Measurements from ENCODE around the gene C16orf95. TPM values are rescaled to one million over a fixed set of nuclear protein-coding genes. Genes with fewer than 3 reads are reported as not detected.
"Not testable (repeated sequence)": the region's sequence is repeated elsewhere in the genome, so short reads cannot be mapped to it uniquely, and the experiment has no call there.

Gene C16orf95
- total RNA-seq, 1 donor from 2014 or later, result 2.1 TPM

GRCh38 chr16:87276091-87276701 is 41.0 kb downstream of the C16orf95 start:
- DNase-seq, result no peak
- no peak for ATAC-seq (ENCODE audit: poor library complexity)
- intact Hi-C loops (cut with DNase I), result loop anchor here (5.0 kb wide), 1 partner anchor 209 kb away; no protein-coding TSS in a partner anchor

DNA sequence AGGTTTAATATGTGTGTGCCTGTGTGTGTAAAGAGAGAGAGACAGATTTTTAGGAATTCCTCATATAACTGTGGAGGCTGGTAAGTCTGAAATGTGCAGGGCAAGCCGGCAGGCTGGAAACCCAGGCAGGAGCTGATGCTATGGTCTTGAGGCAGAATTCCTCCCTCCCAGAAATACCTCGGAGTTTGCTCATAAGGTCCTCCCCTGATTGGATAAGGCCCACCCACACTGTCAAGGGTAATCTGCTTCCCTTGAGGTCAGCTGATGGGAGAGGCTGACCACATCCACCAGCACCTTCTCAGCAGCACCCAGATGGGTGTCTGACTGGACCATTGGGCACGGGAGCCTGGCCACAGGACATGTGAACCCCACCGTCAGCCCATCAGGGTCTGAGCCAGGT is 42.4 kb downstream of the C16orf95 start:
- no peak for DNase-seq
- intact Hi-C loops (cut with DNase I), result loop anchor here (5.0 kb wide), 1 partner anchor 207 kb away; no protein-coding TSS in a partner anchor

DNA sequence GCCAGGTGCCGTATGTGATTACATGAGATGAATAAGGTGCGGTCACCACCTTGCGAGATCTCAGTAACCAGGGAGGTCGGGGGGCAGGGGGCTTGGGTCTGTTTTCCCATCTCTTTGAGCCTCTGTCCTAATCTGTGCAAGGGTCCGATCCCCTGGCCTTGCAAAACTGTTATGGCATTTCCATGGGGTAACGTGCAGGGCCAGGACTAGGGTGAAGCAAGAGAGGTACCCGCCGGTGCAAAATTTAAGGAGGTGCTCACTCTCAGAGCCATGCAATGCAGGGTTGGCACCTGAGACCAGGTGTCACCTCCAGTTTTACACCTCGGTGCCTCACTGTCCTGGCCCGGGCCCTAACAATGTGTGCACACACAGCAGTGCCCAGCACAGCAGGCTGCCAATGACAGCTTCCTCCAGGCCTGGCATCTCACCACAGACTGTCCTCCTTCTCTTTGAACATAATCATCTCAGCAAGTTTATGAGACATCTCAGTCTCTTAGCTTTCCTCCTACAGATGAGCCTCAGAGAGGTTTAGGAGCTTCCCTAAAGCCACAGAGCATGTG is 43.6 kb downstream of the C16orf95 start:
- intact Hi-C loops (cut with DNase I), result no loop called here
- DNase-seq (no peak), ATAC-seq (ENCODE audit: poor library complexity) (no peak)

More for the DNA sequence above, 42.4 kb downstream of the C16orf95 start:
- ATAC-seq (ENCODE audit: poor library complexity), result no peak

DNA sequence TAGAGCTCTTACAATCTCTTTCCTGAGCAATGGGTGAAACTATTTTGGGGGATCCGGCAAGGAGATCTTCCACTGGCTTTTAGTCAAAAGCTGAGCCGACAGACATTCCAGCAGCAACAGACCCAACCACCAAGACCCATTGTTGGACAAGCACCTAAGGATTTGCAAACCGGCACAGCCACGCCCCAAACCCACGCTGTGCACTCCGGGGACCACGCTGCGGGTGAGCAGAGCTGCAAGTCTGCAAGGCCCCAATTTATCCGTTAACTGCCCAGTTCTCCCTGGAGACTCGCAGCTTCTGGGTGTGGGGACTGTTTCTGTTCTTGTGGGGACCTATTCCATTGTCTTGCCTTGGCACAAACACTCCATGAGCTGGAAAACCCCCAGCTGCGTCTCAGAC is 45.9 kb downstream of the C16orf95 start:
- DNase-seq (no peak), ATAC-seq (ENCODE audit: poor library complexity) (no peak)
- intact Hi-C loops (cut with DNase I), result no loop called here

- DNase-seq (no peak), ATAC-seq (ENCODE audit: poor library complexity) (no peak)
- intact Hi-C loops (cut with DNase I), result loop anchor here (10.0 kb wide), 1 partner anchor 353 kb away; no protein-coding TSS in a partner anchor
These were observed 49.6 kb downstream of the C16orf95 start for GRCh38 chr16:87267566-87267965.

DNA sequence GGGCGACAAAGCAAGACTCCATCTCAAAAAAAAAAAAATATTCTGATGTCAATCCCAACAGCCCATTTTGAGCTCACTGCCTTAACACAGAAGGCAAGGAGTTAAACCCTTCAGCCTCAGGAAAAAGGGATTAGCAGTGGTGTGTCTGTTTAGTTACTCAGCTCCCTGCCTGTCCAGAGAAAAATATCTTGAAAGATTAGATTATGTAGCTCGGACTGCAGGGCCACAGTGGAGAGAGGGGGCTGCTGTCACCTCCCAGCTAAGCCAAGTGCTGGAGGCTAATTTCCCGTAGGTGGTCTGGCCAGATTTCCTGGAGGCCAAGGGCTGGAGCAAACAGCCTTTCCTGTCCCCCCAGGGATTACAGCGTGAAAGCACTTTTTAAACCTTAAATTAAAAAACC is 50.3 kb downstream of the C16orf95 start:
- DNase-seq, result no peak
- intact Hi-C loops (cut with DNase I), result loop anchor here (10.0 kb wide), 1 partner anchor 352 kb away; no protein-coding TSS in a partner anchor
- no peak for ATAC-seq (ENCODE audit: poor library complexity)

GRCh38 chr16:87265261-87265660 is 51.9 kb downstream of the C16orf95 start:
- ATAC-seq (ENCODE audit: poor library complexity) (no peak), DNase-seq (no peak)
- intact Hi-C loops (cut with DNase I), result loop anchor here (10.0 kb wide), 1 partner anchor 350 kb away; no protein-coding TSS in a partner anchor

DNA sequence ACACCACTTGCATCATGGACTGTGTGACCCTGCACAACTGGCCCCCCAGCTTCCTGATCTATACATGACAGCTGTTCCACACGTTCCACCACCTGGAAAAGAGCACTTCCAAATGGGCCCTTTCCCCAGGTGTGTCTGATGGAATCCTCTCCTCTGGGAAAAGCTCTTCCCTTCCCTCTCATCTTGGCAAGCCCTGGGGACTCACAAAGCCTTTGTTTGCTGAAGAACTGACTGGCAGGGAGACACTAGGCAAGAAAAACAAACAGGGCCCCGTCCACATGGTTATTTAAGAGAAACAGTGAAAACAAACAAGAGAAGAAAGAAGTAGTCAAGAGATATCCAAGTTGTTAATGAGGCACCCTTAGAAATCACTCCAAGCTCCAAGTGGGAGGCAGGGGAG is 52.6 kb downstream of the C16orf95 start:
- intact Hi-C loops (cut with DNase I), result loop anchor here (10.0 kb wide), 1 partner anchor 350 kb away; no protein-coding TSS in a partner anchor
- DNase-seq (no peak), ATAC-seq (ENCODE audit: poor library complexity) (no peak)

DNA sequence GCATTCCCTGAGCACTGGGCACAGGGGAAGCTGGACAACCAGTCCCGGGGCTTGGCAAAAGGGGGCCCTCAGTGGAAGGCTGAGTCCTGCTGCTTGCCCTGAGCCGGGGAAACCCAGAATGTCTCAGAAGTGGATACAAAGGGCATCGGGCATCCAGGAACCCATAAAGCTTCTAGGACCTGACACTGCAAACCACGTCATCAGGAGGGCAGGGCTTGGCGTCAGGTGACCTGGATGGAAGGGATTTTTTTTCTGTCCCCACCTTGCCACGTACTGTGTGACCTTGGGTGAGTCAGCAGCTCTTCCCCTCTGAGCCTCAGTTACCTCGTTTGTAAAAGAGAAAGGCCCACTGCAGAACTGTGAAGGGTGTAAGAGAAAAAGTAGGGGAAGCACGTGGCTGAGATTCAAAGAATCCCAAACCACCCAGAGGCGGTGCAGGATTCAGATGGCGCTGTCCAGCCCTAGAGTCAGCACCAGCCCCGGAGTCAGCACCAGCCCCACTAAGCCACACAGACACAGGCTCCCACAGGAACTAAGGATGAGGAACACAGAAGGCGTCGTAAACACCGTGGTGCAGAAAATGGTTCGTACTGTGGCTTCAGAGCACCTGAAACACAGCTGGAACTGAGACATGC is 53.7 kb downstream of the C16orf95 start:
- intact Hi-C loops (cut with DNase I), result loop anchor here (10.0 kb wide), 1 partner anchor 349 kb away; no protein-coding TSS in a partner anchor
- no peak for DNase-seq
- no peak for ATAC-seq (ENCODE audit: poor library complexity)

DNA sequence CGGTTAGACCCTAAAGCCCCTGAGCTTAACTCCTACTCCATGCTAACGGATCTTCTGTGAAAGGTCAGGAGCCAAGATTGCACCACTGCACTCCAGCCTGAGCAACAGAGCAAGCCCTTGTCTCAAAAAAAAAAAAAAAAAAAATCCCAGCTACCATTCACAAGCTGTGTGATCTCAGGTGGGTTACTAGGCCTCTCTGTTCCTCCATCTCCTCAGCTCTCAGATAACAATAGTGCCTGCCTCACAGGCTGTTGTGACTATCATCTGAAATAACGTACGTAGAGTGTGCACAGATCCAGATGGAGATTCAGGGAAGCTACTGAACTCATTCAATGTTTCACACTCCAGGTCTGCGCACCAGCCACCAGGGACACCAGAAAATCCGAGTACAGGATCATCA is 57.8 kb downstream of the C16orf95 start:
- no peak for ATAC-seq (ENCODE audit: poor library complexity)
- DNase-seq, result no peak
- intact Hi-C loops (cut with DNase I), result no loop called here

DNA sequence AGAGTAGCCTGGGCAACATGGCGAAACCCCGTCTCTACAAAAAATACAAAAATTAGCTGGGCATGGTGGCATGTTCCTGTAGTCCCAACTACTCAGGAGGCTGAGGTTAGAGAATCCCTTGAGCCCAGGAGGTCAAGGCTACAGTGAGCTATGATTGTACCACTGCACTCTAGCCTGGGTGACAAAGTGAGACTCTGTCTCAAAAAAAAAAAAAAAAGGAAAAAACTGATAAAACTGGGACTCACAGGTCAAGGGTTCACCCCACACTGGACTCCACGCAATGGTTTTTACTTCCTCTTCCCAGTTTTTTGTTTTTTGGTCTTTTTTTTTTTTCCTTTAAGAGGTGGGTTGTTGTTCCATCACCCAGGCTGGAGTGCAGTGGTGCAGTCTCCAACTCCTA is 58.5 kb downstream of the C16orf95 start:
- DNase-seq; ATAC-seq (ENCODE audit: poor library complexity); intact Hi-C loops (cut with DNase I): not testable (repeated sequence)

DNA sequence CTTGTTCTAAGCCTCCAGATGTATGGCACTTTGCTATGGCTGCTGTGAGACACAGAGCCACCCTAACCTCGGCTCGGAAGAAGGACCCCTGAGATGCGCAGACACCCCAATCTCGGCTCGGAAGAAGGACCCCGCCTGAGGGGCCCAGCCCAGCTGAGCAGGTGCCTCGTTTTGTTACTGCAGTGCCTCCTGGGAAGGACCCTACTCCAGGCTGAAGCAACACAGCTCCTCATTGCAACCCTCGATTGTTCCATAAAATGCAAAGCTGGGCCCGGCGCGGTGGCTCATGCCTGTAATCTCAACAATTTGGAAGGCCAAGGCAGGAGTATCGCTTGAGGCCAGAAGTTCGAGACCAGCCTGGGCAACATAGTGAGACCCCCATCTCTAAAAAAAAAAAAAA is 61.3 kb downstream of the C16orf95 start:
- intact Hi-C loops (cut with DNase I), result no loop called here
- no peak for DNase-seq
- no peak for ATAC-seq (ENCODE audit: poor library complexity)

- intact Hi-C loops (cut with DNase I), result no loop called here
- no peak for ATAC-seq (ENCODE audit: poor library complexity)
These were observed 62.5 kb downstream of the C16orf95 start for GRCh38 chr16:87254734-87255133.

DNA sequence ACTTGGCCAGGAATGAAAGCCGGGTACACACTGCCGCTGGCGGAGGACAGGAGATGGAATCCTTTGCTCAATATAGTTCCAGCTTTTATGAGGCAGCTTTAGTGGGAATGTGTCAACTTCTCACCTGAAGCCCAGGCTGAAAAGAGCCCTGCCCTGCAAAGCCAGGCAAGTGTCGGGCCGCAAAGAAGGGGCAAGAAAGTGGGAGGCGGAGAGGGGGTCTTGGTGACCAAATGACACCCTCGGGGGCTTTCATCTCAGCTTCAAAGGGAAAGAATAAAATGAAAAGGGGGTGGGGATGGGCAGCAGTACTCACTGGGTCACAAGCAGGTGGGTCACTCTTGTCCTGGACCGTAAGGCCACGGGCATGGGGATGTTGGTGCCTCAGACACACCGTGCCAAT is 62.9 kb downstream of the C16orf95 start:
- DNase-seq (no peak), ATAC-seq (ENCODE audit: poor library complexity) (no peak)
- intact Hi-C loops (cut with DNase I), result no loop called here

More at GRCh38 chr16:87254734-87255133, 62.5 kb downstream of the C16orf95 start:
- DNase-seq, result no peak

DNA sequence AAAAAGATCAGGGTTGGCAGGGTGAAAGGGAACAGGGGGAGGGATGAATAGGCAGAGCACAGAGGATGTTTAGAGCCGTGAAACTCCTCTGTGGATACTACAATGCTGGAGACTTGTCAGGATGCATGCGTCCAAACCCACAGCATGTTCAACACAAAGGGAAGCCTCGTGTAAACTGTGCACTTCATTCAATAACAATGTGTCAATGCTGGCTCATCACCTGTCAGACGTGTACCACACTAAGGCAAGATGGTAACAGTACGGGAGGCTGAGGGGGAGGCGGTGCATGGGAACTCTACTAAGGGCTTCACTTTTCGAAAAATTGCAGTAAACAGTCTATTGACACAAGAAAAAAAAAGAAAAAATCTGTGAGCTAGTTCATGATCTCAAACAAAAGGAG is 63.7 kb downstream of the C16orf95 start:
- DNase-seq (no peak), ATAC-seq (ENCODE audit: poor library complexity) (no peak)
- intact Hi-C loops (cut with DNase I), result no loop called here

Other genes with a start within 250 kb of the C16orf95 start
- 78.9 TPM for gene FBXO31, start 66.4 kb upstream of the C16orf95 start, total RNA-seq
- gene MAP1LC3B, start 74.9 kb upstream of the C16orf95 start, total RNA-seq, result 118 TPM
- gene ZCCHC14, start 175.6 kb upstream of the C16orf95 start, total RNA-seq, result 13.2 TPM